CD4-positive, CD25-positive, alpha-beta regulatory T cell (primary cell): Measurements from ENCODE around the gene ACSBG1. TPM values are rescaled to one million over a fixed set of nuclear protein-coding genes. Genes with fewer than 3 reads are reported as not detected.
A peak's percentile ranks its signal among the peaks of the same experiment; 100 is the strongest.

ENCODE experiments used
- ATAC-seq, 2 donors: fragments of 150-1000 bp; cut with Tn5 transposase; one replicate each; pipeline ENCODE4 v1.10.0; 2021; ENCODE audit warnings: low read depth in 2 of 2, moderate number of reproducible peaks in 2 of 2, moderate library complexity in 1 of 2
- DNase-seq, 3 donors: peaks; one replicate each; pipeline versions ENCODE4 v3.0.0 to v3.0.0-alpha.2; 2012 to 2022; ENCODE audit warnings: mixed read lengths in 1 of 3
- H3K27ac ChIP-seq: one replicate; pipeline ENCODE4 v1.7.0; 2013; ENCODE audit warnings: mild to moderate bottlenecking, low read length; ENCODE audit not compliant: insufficient read depth, poor library complexity, severe bottlenecking
- H3K27me3 ChIP-seq: one replicate; pipeline ENCODE4 v1.7.0; 2013; ENCODE audit warnings: low read length; ENCODE audit not compliant: control insufficient read depth, insufficient read depth
- H3K36me3 ChIP-seq: one replicate; pipeline ENCODE4 v1.7.0; 2013; ENCODE audit warnings: mild to moderate bottlenecking, low read length, moderate library complexity; ENCODE audit not compliant: control insufficient read depth, insufficient read depth
- H3K4me1 ChIP-seq: 2 replicates; pipeline ENCODE4 v1.7.0; 2013; ENCODE audit warnings: mild to moderate bottlenecking, low read length; ENCODE audit not compliant: insufficient read depth, control insufficient read depth, poor library complexity, severe bottlenecking
- H3K4me3 ChIP-seq: one replicate; pipeline ENCODE4 v1.7.0; 2013; ENCODE audit warnings: low read depth, mild to moderate bottlenecking, low read length, moderate library complexity
- H3K9me3 ChIP-seq, 2 experiments: 1 replicate in 1 of 2; 2 replicates in 1 of 2; pipeline ENCODE4 v1.7.0; 2013; ENCODE audit warnings: low read length in 2 of 2, mild to moderate bottlenecking in 1 of 2, moderate library complexity in 1 of 2; ENCODE audit not compliant: control insufficient read depth in 2 of 2
- H3K27ac Mint-ChIP-seq, 3 donors: one replicate each; pipeline ENCODE4 v1.8.0; 2020 to 2022; ENCODE audit warnings: mild to moderate bottlenecking in 3 of 3, mixed read lengths in 3 of 3, moderate library complexity in 2 of 3
- H3K27me3 Mint-ChIP-seq: one replicate; pipeline ENCODE4 v1.8.0; 2022; ENCODE audit warnings: mild to moderate bottlenecking, mixed read lengths
- H3K36me3 Mint-ChIP-seq: one replicate; pipeline ENCODE4 v1.8.0; 2020; ENCODE audit warnings: mixed read lengths
- H3K4me1 Mint-ChIP-seq, 4 donors: one replicate each; pipeline ENCODE4 v1.8.0; 2020 to 2022; ENCODE audit warnings: mixed read lengths in 4 of 4, mild to moderate bottlenecking in 1 of 4
- H3K4me3 Mint-ChIP-seq, 4 donors: one replicate each; pipeline ENCODE4 v1.8.0; 2020 to 2022; ENCODE audit warnings: mild to moderate bottlenecking in 4 of 4, mixed read lengths in 4 of 4, moderate library complexity in 3 of 4
- H3K9me3 Mint-ChIP-seq, 7 donors: one replicate each; pipeline ENCODE4 v1.8.0; 2020 to 2022; ENCODE audit warnings: mixed read lengths in 7 of 7, mild to moderate bottlenecking in 3 of 7, moderate library complexity in 2 of 7
- polyA plus RNA-seq, 4 donors: library from polyadenylated mRNA; unstranded; fragments of 300-500 nt; fragmentation: Illumina TruSeq; gene quantifications; one replicate each; pipeline ENCODE4 v1.2.3, GENCODE V29; 2021
- total RNA-seq: library from RNA; stranded (reverse); gene quantifications from one replicate; pipeline ENCODE4 v1.2.3, GENCODE V29; 2022

Gene ACSBG1
- total and polyA plus RNA-seq, 5 donors from 2014 or later = 0.06 to 0.25 TPM; not detected in 3

DNA sequence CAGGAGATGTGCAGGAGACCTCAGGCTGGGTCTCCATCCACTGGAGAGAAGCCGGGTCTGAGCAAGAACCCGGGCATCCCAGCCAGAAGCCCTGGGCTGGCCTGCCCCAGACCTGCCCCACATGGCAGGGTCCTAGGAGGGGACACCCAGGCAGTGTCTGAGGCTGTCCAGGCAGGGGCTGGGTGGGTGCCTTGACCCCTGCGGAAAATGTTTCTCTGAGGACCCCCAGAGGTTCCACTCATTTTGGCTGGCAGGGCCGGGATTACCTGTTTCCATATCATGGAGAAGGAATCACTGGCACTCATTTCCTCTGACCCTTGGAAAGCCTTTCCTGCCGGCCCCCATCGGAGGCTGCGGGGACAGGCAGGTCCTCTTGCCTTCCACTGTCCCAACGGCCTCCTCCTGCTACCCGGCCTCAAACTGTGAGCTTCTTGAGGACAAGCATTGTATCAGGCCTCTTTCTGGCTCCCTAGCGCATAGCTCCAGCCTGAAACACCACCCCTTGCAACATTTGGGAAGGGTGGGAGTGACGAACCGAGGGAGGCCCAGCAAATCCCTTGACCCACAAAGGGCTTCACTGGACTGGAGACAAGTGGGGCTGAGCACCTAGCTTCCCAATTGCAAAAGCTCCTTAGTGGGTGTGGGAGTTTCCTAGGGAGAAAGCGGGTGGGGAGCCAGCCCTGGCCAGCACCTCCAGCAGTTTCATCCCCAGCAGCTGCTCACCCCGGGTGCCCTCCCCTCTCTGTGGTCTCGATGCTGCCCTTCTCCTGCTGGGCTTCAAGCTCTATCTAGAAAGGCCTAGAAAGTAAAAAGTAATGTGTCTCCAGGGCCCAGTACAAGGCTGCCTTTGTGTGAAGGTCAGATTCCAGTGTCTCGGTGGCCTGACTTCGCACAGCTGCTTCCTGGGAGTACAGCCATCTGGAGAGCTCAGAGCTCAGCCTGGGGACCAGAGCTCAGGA, 29.7 kb downstream of the ACSBG1 start:
- no peak overlapping the region for H3K4me3 ChIP-seq
- no peaks in the 10 kb centered on the region for H3K4me1 ChIP-seq
- ATAC-seq = no peak
- H3K27ac ChIP-seq = no peak overlapping the region
- H3K9me3 ChIP-seq = no peaks in the 10 kb centered on the region
- H3K27me3 Mint-ChIP-seq = peaks cover 10% of the 10 kb centered on the region
- H3K27ac Mint-ChIP-seq = no peak overlapping the region
- DNase-seq = no peak
- no peaks in the 10 kb centered on the region for H3K36me3 Mint-ChIP-seq
- no peaks in the 10 kb centered on the region for H3K4me1 Mint-ChIP-seq
- H3K27me3 ChIP-seq = no peaks in the 10 kb centered on the region
- no peaks in the 10 kb centered on the region for H3K36me3 ChIP-seq
- no peak overlapping the region for H3K4me3 Mint-ChIP-seq
- peaks cover 0 to 1% (median 0%) of the 10 kb centered on the region in 7 donors for H3K9me3 Mint-ChIP-seq

DNA sequence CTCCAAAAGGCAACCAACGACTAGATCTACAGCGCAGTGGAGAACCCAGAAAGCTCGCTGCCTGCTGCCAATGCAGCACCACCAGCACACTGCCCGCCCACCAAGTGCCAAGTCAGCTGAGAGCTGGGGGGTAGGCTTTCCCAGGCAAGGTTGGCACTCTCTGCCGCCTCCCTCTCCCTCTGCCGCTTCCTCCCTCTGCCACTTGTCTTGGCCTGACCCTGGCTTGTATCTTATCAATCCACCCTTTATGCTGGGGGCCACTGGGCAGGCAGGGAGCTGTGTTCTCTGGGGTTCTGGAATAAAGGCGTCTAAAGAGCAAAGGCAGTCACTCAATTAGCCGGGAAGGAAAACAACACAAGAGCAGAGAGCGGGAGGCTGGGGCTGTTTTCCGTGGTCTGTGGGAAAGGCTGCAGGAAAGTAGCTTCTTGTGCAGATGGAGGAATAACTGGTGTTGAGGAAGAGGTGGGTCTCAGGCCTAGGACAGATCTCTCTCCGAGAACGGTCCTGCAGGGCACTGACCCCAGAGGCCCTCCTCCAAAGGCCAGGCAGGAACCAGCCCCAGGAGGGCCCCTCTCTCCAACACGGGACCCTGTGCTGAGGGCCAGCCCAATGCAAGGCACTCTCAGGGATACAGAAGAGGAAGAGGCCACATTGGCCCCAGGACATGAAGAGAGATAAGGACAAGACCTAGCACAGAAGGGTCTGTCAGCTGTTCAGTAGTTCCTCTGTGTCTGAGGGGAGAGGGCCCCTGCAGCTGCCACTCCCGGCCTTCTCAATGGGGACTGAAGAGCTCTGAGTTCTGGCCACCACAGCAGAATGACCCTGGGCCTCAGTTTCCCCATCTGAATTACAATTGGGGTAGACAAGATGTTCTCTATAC, 30.8 kb downstream of the ACSBG1 start:
- Histone ChIP-seq H3K4me3 (no peak overlapping the region), H3K36me3 (no peaks in the 10 kb centered on the region), H3K27me3 (no peaks in the 10 kb centered on the region), H3K9me3 (no peaks in the 10 kb centered on the region), H3K27ac (no peak overlapping the region), H3K4me1 (no peaks in the 10 kb centered on the region)
- Mint-ChIP-seq H3K9me3 (peaks cover 0 to 1% (median 0%) of the 10 kb centered on the region in 7 donors), H3K4me1 (no peaks in the 10 kb centered on the region), H3K27ac (peak overlapping the region in 1 of 3 donors; percentile 32), H3K27me3 (peaks cover 10% of the 10 kb centered on the region), H3K36me3 (no peaks in the 10 kb centered on the region), H3K4me3 (no peak overlapping the region)
- DNase-seq (no peak), ATAC-seq (no peak)

DNA sequence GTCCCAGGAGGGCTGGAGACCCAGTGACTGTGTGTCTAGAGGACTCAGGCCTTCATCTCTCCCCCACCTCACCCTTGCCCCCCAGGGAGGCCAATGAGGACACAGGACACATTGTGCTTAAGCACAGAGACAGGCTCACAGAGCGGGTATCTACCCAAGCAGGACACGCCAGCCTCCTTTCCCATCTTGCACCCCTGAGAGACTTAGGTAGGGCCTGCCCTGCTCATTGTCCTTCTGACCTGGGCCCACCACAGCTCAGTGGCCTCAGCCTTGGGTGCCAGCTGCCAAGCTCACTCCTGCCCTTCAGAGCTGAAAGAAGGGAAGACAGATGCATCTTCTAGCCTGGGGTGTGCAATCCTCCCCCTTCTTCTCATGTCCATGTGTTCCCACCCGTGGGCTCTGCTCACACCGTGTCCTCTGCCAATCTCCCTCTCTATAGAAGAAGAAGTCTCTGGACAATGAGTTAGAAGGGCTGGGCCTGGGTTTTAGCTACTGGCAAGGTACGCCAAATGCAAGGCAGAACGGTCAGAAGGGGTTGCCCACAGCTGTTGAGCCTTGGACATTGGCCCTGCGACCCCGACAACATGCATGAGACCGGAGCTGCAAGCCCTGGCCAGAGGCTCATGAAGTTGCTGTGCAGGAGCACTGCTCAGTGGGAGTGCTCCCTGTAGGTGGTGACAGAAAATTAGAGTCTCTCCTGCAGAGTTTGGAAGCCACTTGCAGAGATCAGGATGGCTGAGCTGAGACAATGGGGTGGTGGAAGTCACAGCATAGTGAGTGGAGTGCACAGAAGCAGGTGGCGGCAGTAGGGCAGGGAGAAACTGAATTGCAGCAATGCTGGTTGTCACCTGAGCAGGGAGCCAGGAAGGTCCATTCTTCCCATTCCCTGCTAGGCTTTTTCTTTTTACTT, 32.8 kb downstream of the ACSBG1 start:
- Mint-ChIP-seq H3K27ac (no peak overlapping the region), H3K4me1 (no peaks in the 10 kb centered on the region), H3K27me3 (peaks cover 10% of the 10 kb centered on the region), H3K9me3 (no peaks in the 10 kb centered on the region), H3K36me3 (no peaks in the 10 kb centered on the region), H3K4me3 (no peak overlapping the region)
- Histone ChIP-seq H3K4me3 (no peak overlapping the region), H3K27me3 (no peaks in the 10 kb centered on the region), H3K4me1 (no peaks in the 10 kb centered on the region), H3K27ac (no peak overlapping the region), H3K9me3 (no peaks in the 10 kb centered on the region), H3K36me3 (no peaks in the 10 kb centered on the region)
- DNase-seq (no peak), ATAC-seq (no peak)

DNA sequence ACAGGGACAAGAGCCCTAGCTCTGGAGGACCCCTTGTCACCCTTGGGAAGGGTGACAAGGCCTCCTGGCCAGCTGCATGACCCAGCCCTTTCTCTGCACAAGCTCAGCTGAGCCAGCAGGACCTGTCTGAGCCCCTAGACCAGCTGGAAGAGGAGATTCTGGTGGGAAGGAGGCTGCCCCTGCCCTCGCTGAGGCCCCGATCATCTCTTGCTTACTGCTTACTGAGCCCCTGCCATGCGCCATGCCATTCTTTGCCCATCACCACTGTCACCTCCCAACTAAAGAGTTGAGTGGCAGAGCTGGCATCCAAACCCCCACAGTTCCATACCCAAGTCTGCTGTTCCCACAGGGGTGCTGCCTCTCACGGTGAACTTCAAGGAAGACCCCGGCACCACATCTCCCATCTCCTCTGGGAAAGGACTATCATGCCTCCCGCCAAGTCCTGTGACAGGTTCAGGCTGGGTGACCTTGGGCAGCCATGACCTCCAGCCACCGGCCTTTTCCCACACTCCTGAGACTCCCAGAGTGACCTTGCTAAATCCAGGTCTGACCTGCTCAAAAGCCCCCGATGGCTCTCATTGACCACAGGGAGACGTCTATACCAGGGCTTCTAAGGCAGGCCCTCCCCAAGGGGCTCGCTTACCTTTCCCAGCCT, 34.0 kb downstream of the ACSBG1 start:
- no peak overlapping the region for H3K27ac ChIP-seq
- H3K9me3 Mint-ChIP-seq = no peaks in the 10 kb centered on the region
- no peaks in the 10 kb centered on the region for H3K9me3 ChIP-seq
- no peaks in the 10 kb centered on the region for H3K36me3 ChIP-seq
- H3K27me3 ChIP-seq = no peaks in the 10 kb centered on the region
- peak overlapping the region in 1 of 4 donors; percentile 14 for H3K4me3 Mint-ChIP-seq
- peaks cover 16% of the 10 kb centered on the region for H3K27me3 Mint-ChIP-seq
- ATAC-seq = no peak
- no peak overlapping the region for H3K27ac Mint-ChIP-seq
- H3K36me3 Mint-ChIP-seq = no peaks in the 10 kb centered on the region
- no peaks in the 10 kb centered on the region for H3K4me1 ChIP-seq
- peaks cover 0 to 4% (median 3%) of the 10 kb centered on the region in 4 donors for H3K4me1 Mint-ChIP-seq
- DNase-seq = no peak
- H3K4me3 ChIP-seq = no peak overlapping the region

DNA sequence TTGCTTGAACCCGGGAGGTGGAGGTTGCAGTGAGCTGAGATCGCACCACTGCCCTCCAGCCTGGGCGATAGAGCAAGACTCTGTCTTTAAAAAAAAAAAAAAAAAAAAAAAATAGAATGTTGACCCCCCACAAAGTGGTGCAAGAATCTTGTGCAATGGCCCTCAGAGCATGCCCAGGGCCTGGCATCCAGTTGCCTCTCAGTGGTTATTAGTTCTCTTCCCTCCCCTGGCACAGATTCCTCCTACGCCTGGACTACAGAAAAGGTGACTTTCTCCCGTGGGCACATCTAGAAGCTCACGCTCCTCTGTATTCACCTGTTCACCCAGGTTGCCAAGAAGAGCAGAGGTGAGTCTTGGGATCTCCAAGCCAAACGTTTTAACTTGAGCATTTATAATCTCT, 36.7 kb downstream of the ACSBG1 start:
- no peaks in the 10 kb centered on the region for H3K4me1 ChIP-seq
- no peaks in the 10 kb centered on the region for H3K9me3 ChIP-seq
- H3K27ac ChIP-seq = no peak overlapping the region
- Mint-ChIP-seq H3K36me3 (no peaks in the 10 kb centered on the region), H3K9me3 (no peaks in the 10 kb centered on the region), H3K4me3 (no peak overlapping the region), H3K4me1 (peaks cover 0 to 6% (median 3%) of the 10 kb centered on the region in 4 donors), H3K27ac (no peak overlapping the region), H3K27me3 (peaks cover 18% of the 10 kb centered on the region)
- DNase-seq = no peak
- no peak for ATAC-seq
- no peak overlapping the region for H3K4me3 ChIP-seq
- H3K27me3 ChIP-seq = no peaks in the 10 kb centered on the region
- H3K36me3 ChIP-seq = no peaks in the 10 kb centered on the region

DNA sequence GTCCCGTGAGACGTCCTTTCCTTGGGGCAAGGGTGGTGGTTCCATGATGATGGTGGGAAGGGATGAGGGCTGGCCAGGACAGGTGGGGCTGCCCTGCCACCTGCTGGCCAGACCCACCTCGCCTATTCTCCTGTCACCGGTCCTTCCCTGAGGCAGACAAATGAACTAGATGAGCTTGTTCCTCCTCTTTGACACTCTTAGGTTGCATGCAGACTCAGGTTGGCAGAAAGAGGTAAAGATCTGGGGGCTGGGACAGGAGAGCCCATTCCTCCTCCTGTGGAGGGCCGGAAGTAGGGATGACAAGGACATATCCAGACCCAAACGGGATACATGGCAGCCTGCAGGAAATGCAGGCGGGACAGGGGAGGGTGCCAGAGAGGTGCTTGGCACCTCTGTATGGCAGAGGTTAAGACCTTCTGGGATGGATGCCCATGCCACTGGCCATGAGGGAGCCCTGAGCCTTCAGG, 38.6 kb downstream of the ACSBG1 start:
- Mint-ChIP-seq H3K36me3 (no peaks in the 10 kb centered on the region), H3K9me3 (peaks cover 0 to 5% (median 0%) of the 10 kb centered on the region in 7 donors), H3K27ac (peak overlapping the region in 1 of 3 donors; percentile 4), H3K4me1 (peaks cover 0 to 6% (median 3%) of the 10 kb centered on the region in 4 donors), H3K27me3 (peaks cover 15% of the 10 kb centered on the region), H3K4me3 (no peak overlapping the region)
- Histone ChIP-seq H3K4me1 (no peaks in the 10 kb centered on the region), H3K9me3 (no peaks in the 10 kb centered on the region), H3K27ac (no peak overlapping the region), H3K4me3 (no peak overlapping the region), H3K36me3 (no peaks in the 10 kb centered on the region), H3K27me3 (no peaks in the 10 kb centered on the region)
- peak; percentile 29 to 60 (median 57) for DNase-seq
- peak; percentile 61 to 67 for ATAC-seq
